Measurements from ENCODE around the gene CCDC12.
A peak's percentile ranks its signal among the peaks of the same experiment; 100 is the strongest.

Gene CCDC12

GRCh38 chr3:46903341-46904302 lies 72.9 kb downstream of the CCDC12 start:
- no peak for DNase-seq

- no peak for DNase-seq
Observed at GRCh38 chr3:46902188-46902631, 74.3 kb downstream of the CCDC12 start.

- DNase-seq: no peak
Observed at GRCh38 chr3:46901591-46902187, 74.9 kb downstream of the CCDC12 start.

GRCh38 chr3:46901061-46901460 lies 75.5 kb downstream of the CCDC12 start:
- no peak for DNase-seq

- no peak for DNase-seq
Observed at GRCh38 chr3:46900356-46900755, 76.2 kb downstream of the CCDC12 start.

- DNase-seq: no peak
Observed at GRCh38 chr3:46900007-46900292, 76.6 kb downstream of the CCDC12 start.

- DNase-seq: no peak
Observed at GRCh38 chr3:46899151-46900006, 77.2 kb downstream of the CCDC12 start.

- DNase-seq: no peak
Observed at GRCh38 chr3:46898321-46899150, 78.0 kb downstream of the CCDC12 start.

- no peak for DNase-seq
Observed at GRCh38 chr3:46897829-46898320, 78.7 kb downstream of the CCDC12 start.

GRCh38 chr3:46897031-46897430 lies 79.5 kb downstream of the CCDC12 start:
- DNase-seq: no peak

- no peak for DNase-seq
Observed at GRCh38 chr3:46896386-46896785, 80.2 kb downstream of the CCDC12 start.

GRCh38 chr3:46895761-46896160 lies 80.8 kb downstream of the CCDC12 start:
- no peak for DNase-seq

- peak; percentile 92 for DNase-seq
Observed at GRCh38 chr3:46895204-46895660, 81.3 kb downstream of the CCDC12 start.

- DNase-seq: no peak
Observed at GRCh38 chr3:46894256-46894655, 82.3 kb downstream of the CCDC12 start.

GRCh38 chr3:46893763-46894162 lies 82.8 kb downstream of the CCDC12 start:
- no peak for DNase-seq

- no peak for DNase-seq
Observed at GRCh38 chr3:46893146-46893748, 83.3 kb downstream of the CCDC12 start.

GRCh38 chr3:46892285-46893145 lies 84.0 kb downstream of the CCDC12 start:
- no peak for DNase-seq

GRCh38 chr3:46891132-46891531 lies 85.4 kb downstream of the CCDC12 start:
- DNase-seq: no peak

GRCh38 chr3:46890132-46890531 lies 86.4 kb downstream of the CCDC12 start:
- no peak for DNase-seq

- DNase-seq: no peak
Observed at GRCh38 chr3:46889381-46890110, 87.0 kb downstream of the CCDC12 start.
